H1 (cell line): Measurements from ENCODE around the gene CYP11A1. TPM values are rescaled to one million over a fixed set of nuclear protein-coding genes. Genes with fewer than 3 reads are reported as not detected.

ENCODE experiments used
- BRCA1 ChIP-seq: IDR thresholded peaks from 2 replicates; pipeline ENCODE4 v1.6.1; 2012; ENCODE audit warnings: low read depth, low read length, improper control_type of control experiment
- CHD1 ChIP-seq: IDR thresholded peaks from 2 replicates; pipeline ENCODE4 v1.6.1; 2012; ENCODE audit warnings: low read depth, low read length, improper control_type of control experiment
- EGR1 ChIP-seq: IDR thresholded peaks from 2 replicates; pipeline ENCODE4 v1.6.1; 2011; ENCODE audit warnings: low read depth, low read length, borderline replicate concordance
- KDM1A ChIP-seq: fragments of 200-600, 300-600 bp; sonication (generic); IDR thresholded peaks from 2 replicates; pipeline ENCODE4 v1.7.1; 2016; ENCODE audit warnings: mild to moderate bottlenecking, low read length, borderline replicate concordance
- NRF1 ChIP-seq: IDR thresholded peaks from 2 replicates; pipeline ENCODE4 v1.6.1; 2011; ENCODE audit warnings: mild to moderate bottlenecking, low read depth, low read length, improper control_type of control experiment
- SIRT6 ChIP-seq: IDR thresholded peaks from one replicate; pipeline ENCODE4 v1.7.1; 2012; ENCODE audit warnings: low read length, inconsistent platforms
- polyA plus RNA-seq, 7 experiments: library from polyadenylated mRNA; depleted of rRNA in 3 of 7; stranded (reverse) in 5 of 7; unstranded in 2 of 7; fragments of >200 nt in 5 of 7; fragments of 200-250 nt in 2 of 7; gene quantifications; 1 replicate in 5 of 7; 2 replicates in 1 of 7; 4 replicates in 1 of 7; pipeline versions ENCODE4 v1.2.1 to v1.2.3, GENCODE V29; 2011 to 2013; ENCODE audit warnings: missing spikeins in 2 of 7, mixed read lengths in 2 of 7
- total RNA-seq: library from RNA; stranded (reverse); fragmentation: NEBNext Ultra II Directional; extraction: Animal tissue kit (Norgen Biotek cat#: 25700); gene quantifications from 2 replicates; pipeline ENCODE4 v1.2.1, GENCODE V29; 2021
- TF ChIP-seq, protein P1 (sequence below): IDR thresholded peaks from 2 replicates; pipeline ENCODE4 v1.6.1; 2012; ENCODE audit warnings: low read length, inconsistent platforms
- TF ChIP-seq, protein P2 (sequence below): IDR thresholded peaks from 2 replicates; pipeline ENCODE4 v1.6.1; 2011; ENCODE audit warnings: low read depth, mild to moderate bottlenecking, low read length; ENCODE audit not compliant: insufficient read depth

CYP11A1 gene
- total and polyA plus RNA-seq, 2 of the 8 experiments (the other 6 are each of a cell fraction or from before 2014, with no cell fraction given), result 1.9 to 7.2 TPM

DNA sequence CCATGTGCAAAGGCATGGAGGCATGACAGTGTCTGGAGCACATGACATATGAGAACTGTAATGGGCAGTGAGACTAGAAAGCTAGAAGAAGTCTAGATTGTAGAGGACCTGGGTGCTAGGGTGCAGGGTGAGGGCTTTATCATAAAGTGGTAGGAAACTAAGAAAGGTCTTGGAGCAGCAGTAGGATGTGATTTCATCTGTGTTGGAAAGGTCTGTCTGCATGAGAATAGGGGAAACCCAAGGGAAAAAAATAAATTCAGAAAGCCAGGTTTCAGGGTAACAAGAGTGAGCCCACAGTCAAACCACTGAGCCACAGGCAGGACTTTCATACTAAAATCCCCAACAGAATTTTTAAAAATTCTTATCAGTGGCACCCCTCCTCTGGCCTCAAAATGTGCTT lies 76.8 kb downstream of the CYP11A1 start (continued):
- TF ChIP-seq, protein P1, sequence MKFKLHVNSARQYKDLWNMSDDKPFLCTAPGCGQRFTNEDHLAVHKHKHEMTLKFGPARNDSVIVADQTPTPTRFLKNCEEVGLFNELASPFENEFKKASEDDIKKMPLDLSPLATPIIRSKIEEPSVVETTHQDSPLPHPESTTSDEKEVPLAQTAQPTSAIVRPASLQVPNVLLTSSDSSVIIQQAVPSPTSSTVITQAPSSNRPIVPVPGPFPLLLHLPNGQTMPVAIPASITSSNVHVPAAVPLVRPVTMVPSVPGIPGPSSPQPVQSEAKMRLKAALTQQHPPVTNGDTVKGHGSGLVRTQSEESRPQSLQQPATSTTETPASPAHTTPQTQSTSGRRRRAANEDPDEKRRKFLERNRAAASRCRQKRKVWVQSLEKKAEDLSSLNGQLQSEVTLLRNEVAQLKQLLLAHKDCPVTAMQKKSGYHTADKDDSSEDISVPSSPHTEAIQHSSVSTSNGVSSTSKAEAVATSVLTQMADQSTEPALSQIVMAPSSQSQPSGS, result no peak
- TF ChIP-seq NRF1, result no peak
- TF ChIP-seq CHD1, result no peak
- TF ChIP-seq EGR1, result no peak
- no peak for TF ChIP-seq KDM1A
- TF ChIP-seq, protein P2, sequence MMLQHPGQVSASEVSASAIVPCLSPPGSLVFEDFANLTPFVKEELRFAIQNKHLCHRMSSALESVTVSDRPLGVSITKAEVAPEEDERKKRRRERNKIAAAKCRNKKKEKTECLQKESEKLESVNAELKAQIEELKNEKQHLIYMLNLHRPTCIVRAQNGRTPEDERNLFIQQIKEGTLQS, result no peak
- no peak for TF ChIP-seq SIRT6
- TF ChIP-seq BRCA1, result no peak
